NCI-H1105 treated with DMSO at 0.1 percent for 48 hours (cell line): ENCODE data around the gene SLC46A1.

Source experiments
- DNase-seq: peaks from one replicate; lab custom pipeline; 2025; lab: John Stamatoyannopoulos, UW

SLC46A1 gene

DNA sequence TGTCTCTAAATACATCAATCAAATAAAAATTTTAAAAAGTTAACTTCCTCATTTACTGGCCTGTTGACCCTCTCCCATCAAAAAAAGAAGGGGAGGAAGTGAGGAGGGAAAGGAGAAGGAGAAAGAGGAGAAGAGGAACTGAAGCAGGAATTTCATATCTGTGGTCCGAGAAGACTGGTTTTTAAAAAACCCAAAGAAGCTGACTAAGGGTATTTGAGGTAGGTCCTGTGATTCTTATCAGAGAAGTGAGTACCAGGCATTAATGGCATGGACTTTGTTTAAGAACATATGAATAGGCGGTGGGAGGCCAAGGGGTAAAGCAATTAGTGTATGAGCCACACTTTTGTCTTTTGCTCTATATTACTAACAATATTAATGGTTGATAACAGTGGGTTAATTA lies 2.0 kb downstream of the SLC46A1 start:
- no peak for DNase-seq

DNA sequence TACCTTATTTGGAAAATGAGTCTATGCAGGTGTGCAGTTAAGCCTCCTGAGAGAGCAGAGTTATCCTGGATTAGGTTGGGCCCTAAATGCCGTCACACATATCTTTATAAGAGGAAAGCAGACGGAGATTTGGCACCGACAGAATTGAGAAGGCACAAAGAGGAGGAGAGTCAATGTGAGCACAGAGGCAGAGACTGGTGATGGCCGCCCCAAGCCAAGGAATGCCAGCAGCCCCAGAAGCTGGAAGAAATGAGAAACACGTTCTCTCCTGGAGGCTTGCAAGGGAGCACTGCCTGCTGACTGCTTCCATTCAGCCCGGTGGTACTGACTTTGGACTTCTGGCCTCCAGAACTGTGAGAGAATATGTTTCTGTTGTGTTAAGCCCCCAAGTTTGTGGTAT lies 3.2 kb downstream of the SLC46A1 start:
- DNase-seq, result no peak

DNA sequence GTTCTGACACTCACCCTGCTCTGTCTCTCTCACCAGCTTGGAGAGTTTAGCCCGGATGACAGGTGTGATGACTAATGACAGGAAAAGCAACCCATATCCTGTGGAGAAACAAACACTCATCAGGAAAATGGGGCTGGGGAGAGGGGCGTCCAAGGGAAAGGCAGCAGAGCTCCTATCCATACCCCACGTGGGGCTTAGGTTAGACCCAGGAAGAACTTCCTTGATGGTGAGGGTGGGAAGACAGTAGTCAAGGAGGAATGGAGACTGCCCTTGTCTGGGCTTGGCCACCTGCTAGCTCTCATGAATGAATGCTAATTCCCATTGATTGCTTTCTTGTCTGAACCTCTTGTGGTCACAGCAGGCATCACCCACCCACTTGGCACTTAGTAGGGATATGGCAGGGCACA lies 3.8 kb downstream of the SLC46A1 start:
- DNase-seq, result no peak

DNA sequence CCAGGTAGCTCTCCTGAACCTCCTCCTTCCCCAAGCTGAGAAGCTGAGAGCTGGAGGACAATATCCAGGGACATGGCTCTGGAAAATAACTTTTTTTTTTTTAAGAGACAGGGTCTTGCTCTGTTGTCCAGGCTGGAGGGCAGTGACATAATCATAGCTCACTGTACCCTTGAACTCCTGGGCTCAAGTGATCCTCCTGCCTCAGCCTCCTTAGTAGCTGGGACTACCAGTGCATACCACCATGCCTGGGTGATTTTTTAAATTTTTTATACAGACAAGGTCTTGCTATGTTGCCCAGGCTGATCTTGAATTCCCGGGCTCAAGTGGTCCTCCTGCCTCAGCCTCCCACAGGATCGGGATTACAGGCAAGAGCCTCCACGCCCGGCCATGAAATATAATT lies 6.2 kb downstream of the SLC46A1 start:
- no peak for DNase-seq

DNA sequence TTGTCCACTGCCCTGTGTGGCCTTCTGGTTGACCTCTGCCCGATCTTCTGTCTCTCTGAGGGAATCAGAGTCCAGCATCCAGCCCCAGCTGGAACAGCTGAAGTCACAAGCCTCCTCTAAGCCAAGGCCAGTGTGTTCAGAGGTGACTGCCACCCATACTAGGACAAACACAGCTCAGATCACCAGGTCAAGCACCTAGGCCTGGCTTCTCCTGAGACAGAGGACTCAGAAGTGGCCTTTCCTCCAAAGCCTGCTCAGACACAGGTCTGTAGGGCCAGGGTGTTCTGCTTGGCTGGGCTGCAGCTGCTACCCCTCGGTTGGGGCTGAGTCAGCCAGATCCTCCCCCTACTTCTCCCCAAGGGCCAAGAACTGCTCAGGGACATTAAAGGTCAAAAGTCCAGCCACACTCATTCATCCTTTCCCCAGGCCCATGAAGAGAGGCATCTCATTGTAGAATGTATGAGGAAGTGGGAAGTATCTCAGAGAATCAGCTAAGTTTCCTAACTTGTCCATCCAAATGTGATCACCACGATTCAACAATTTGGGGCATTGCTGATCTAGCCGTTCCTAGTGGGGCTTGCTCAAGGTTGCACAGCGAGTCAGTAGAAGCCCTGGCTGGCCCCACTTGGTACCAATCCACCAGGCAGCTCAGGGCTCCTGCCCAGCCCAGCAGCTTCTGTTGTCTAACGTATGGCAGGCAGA lies 7.6 kb downstream of the SLC46A1 start:
- DNase-seq, result no peak

DNA sequence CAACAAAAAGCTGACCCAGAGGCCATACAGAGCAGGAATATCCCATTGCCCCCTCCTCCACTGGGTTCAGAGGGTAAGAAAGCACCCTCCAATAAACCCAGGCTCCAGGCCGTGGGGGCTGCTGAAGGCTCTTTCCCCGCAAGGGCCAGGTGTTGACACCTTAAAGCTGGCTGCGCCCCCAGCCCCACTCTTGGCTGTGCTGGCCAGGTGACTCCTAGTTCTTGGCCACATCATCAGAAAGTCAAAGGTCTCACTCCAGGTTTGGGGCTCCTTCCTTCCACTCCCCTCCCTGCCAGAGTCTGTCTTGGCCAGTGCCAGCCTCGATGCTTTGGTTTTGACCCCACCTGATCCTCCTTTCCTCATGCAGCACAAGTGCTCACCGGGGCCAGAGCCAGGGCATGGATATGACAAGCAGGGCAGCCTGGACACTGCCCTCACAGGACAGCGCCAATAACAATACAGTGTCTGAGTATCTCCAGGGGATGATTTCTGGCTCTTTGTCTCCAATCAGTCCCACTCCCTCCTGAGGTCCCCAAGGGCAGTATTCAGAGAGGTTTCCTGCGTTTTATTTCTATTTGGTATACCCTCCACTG lies 8.2 kb downstream of the SLC46A1 start:
- DNase-seq, result no peak

DNA sequence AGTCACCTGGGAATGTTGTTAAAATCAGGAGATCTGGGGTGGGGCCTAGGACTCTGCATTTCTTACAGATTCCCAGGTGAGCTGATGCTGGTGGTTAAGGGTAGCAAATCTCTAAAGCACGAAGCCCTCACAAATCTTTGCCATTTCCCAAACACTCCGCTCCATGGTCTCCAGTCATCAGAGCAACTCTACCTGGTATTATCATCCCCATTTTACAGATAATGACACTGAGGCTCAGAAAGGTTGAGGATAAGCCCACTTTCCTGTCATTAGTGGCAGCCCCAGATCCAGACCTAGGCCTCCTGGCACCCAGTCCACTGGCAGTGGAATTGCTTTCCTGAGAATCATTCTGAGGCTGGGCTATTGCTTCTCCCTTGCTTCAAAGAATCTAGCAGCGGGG lies 8.7 kb downstream of the SLC46A1 start:
- no peak for DNase-seq

DNA sequence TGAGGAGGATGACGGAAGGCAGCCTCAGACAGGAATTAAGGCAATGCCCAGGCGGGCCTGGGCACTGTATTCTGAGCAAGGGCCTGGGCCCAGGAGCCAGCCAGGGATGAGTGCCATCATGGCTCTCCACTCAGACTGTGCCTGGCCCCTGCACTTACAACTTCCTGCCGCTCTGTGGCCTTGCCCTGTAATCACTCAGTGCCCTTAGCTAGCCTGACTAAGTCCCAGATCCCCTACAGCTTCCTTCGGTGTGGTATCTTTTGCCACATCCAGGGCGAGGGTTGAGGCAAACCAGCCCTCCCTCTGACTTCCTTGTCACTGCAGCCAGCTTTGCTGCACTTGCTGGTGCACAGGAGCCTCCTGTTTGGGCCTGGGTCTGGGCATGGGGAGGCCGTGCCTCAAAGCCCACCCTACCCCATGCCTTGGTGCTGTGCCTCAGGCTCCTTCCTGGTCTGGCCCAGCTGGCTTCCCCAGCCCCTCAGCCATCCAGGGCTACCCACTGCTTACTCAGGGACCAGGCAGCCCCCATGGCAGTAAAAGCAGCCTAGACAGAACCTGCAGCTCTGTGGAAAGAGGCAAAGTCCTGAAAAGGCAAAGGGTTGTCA lies 9.3 kb downstream of the SLC46A1 start:
- DNase-seq, result no peak

DNA sequence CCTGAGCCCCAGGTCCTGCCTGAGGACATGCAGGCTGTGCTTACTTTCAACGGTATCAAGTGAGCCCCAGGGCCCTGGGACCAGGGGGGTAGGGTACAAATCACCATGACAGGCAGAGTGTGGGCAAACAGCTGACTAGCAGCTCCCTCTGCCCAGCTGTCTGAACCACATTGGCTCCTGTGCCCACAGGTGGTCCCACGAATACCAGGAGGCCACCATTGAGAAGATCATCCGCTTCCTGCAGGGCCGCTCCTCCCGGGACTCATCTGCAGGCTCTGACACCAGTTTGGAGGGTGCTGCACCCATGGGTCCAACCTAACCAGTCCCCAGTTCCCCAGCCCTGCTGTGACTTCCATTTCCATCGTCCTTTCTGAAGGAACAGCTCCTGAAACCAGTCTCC lies 10.0 kb downstream of the SLC46A1 start:
- no peak for DNase-seq

DNA sequence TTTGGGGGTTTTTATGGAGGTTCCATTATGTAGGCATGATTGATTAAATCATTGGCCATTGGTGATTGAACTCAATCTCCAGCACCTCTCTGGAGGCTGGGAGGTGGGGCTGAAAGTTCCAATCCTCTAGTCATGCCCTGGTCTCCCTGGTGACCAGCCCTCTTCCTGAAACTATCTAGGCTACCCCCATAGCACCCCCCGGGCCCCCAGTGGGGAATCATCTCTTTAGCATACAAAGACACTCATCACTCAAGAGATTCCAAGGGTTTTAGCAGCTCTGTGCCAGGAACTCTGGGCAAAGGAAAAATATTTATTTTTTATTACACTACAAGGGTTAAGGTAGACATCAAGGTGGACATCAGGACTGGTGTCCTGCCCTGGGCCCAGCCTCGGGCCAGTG lies 10.6 kb downstream of the SLC46A1 start:
- DNase-seq, result no peak

DNA sequence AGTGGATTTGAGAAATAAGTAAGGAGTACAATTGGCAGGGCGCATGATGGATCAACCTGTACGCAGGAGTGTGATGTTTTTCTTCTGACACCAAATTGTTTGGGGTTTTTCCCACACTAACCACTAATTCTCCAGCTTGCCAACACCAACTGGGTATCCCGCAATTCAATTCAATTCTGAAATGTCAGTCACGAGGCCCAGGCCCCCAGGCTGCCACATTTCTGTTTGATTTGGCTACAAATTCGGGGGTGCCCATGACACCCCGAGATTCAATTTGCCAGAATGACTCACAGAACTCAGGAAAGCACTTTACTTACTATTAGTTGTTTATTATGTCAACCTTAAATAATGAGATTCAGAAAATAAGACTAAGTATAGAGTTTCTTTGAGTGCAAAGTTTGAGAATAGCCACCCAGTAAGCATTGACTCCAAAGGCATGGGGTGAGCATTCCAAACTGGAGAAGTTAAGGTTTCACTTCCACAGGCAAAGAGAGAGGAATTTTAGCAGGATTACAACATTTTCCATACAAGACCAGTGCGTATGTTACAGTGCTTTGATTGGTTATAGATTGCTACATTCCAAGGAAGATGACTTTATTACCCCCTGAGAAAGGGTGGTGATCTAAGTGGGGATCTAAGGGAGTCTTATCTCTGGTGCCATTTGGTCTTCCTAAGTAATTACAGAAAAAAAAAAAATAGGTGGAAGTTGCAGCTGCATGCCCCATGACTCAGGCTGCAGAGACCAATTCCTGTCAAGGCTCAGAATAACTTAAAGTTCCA lies 11.5 kb downstream of the SLC46A1 start:
- no peak for DNase-seq

DNA sequence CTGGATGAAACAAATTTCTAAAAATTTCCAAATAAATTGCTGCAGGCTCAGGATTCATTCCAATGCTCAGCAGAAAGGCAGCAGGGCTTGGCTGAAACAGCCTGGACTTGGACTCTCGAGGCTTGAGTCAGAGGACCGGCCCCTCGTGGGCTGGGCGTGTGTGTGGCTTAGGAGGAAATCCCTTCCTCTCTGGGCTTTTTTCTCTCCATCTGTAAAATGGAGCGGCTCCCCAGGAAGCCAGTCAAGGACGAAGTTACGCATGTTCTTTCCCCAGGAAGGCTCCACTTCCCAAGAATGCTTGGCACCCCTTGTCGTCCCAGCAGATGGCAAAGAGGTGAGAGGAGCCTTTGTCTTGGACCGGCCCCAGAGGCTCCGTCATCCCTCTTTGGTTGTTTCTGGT lies 13.5 kb downstream of the SLC46A1 start:
- DNase-seq, result no peak

DNA sequence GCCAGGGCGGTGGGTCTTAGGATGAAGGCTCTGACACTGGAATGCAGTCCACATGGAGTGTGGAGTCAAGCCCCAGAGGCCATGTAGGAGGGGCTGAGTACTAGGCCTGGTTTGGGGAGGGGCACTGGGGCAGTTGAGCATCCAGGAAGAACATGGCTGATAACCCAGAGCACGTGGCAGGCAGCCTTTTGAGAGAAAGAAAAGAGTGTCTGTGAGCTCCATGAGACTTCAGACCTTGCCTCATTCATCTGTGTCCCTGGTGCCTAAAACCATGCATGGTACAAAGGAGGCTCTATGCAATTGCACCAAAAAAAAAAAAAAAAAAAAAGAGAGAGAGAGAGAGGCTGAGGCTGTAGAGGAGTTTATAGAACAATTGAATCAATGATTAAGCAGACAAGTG lies 14.6 kb downstream of the SLC46A1 start:
- DNase-seq, result no peak

DNA sequence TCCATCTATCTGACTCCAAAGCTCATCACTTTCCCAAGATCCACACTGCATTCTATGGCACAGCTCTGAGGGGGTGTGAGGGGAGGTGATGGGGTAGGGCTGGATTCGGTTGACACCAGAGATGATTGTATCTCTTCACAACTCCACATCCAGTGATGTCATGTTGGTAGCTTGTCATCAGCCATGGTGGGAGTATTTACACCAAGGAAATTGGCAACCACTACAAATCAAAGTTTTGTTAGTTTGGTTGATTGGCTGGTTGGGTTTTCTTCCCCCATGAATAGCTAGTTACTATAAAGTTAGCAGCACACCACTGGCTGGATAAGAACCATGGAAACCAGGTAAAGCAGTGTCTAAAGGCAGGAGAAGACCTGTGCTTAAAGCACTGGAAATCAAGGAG lies 15.0 kb downstream of the SLC46A1 start:
- DNase-seq, result no peak

DNA sequence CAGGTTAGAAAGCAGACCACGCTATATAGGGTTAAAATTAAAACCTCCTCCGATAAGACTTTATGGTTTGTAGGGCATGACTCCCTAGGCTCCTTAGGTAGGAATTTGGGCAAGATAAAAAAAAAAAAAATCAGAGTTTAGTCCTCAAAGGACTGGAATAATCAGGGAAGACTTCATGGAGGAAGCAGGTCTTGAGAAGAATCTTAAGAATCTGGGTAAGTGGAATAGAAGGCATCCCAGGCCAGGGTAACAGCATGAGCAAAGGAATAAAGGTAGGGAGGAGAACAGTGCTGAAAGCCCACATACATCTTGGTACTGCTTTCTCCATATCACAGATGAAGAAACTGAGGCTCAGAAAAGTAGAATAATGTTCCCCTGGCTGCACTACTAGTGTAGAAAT lies 15.4 kb downstream of the SLC46A1 start:
- DNase-seq, result no peak

DNA sequence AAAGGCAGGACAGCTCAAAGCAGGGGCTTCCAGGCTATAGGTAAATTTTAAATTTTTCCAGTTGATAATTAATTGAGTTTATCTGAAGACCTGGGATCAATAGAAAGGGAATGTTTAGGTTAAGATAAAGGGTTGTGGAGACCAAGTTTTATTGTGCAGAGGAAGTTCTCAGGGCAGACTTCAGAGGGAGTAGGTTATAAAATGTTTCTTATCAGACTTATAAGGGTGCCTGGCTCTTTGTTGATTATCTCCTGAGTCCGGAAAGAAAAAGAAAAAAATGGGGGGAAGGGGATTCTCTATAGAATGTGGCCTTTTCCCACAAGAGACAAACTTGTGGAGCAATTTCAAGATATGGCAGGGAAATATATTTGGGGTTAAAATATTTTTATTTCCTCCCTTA lies 15.9 kb downstream of the SLC46A1 start:
- DNase-seq, result no peak

DNA sequence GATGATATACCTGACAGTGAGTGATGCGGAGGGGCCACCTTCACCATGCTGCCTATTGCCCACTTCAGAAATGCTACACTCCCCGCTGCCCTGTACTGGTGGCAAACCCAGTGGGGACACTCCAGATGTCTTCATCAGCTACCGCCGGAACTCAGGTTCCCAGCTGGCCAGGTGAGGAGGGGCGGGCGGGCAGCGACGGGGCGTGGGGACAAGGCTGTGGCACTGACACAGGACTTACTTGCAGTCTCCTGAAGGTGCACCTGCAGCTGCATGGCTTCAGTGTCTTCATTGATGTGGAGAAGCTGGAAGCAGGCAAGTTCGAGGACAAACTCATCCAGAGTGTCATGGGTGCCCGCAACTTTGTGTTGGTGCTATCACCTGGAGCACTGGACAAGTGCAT lies 17.9 kb downstream of the SLC46A1 start:
- DNase-seq, result no peak

DNA sequence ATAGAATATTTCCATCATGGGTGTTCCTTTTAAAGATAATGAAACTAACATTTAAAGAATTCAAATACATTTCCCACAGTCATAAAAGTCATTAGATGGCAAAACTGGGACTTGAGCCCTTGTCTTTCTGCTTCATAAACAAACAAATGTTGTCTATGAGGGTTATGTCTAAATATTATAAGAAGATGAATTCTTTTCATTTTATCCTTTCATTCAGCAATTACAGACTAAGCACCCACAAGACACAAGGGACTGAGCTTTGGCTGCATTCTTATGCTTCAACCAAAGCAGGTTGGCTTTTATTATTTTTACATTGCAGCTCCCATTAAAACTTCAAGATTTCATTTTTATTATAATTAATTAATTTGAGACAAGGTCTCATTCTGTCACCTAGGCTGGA lies 19.6 kb downstream of the SLC46A1 start:
- DNase-seq, result no peak

DNA sequence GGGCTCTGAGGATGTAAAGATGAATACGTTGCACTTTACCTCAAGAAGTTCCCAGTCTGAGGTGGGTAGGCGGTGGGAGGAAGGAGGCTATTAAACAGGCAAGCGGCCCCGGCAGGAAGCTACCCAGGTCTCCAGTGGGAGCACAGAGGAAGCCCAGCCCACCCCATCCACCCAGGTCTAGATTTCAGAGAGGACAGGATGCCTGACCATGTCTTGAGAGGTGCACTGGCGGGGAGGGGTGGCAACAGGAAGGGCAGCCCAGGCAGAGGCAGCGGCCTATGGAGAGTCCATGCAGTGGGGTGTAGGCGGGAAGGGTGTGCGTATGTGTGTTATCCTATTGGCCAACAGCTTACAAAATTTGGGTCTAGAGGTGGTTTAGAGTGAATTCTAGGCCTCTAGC lies 20.6 kb downstream of the SLC46A1 start:
- DNase-seq, result no peak

DNA sequence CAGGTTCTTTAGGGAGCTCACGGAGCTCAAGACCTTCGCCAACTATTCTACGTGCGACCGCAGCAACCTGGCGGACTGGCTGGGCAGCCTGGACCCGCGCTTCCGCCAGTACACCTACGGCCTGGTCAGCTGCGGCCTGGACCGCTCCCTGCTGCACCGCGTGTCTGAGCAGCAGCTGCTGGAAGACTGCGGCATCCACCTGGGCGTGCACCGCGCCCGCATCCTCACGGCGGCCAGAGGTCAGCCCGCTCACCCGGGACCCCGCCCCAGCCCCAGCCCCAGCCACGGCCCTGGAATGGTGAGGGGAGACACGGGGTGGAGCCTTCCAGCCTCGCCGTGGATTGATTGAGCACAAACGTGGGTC lies 21.0 kb downstream of the SLC46A1 start:
- no peak for DNase-seq

DNA sequence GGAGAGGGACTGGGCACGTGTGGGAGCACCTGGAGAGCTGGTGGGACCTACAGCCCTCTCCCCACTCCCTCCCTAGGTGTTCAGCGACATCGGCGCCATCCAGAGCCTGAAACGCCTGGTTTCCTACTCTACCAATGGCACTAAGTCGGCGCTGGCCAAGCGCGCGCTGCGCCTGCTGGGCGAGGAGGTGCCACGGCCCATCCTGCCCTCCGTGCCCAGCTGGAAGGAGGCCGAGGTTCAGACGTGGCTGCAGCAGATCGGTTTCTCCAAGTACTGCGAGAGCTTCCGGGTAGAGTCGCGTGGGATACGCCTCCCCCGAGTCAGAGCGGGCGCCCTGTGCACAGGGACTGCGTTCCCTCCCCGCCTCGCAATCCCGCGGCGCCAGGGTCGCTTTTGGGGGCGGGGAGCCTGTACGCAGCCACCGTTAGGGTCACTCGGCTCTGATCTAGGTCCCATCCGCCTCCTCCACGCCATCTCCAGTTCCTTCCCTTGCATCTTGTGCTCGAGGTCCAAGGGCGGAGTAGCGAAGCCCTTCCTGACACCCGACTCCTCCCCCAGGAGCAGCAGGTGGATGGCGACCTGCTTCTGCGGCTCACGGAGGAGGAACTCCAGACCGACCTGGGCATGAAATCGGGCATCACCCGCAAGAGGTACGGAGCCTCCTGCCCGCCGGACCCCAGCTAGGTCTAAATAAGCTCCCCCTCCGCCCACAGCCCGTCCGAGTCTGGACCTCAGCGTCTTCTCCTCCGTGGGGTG lies 21.6 kb downstream of the SLC46A1 start:
- peak; percentile 67 for DNase-seq

DNA sequence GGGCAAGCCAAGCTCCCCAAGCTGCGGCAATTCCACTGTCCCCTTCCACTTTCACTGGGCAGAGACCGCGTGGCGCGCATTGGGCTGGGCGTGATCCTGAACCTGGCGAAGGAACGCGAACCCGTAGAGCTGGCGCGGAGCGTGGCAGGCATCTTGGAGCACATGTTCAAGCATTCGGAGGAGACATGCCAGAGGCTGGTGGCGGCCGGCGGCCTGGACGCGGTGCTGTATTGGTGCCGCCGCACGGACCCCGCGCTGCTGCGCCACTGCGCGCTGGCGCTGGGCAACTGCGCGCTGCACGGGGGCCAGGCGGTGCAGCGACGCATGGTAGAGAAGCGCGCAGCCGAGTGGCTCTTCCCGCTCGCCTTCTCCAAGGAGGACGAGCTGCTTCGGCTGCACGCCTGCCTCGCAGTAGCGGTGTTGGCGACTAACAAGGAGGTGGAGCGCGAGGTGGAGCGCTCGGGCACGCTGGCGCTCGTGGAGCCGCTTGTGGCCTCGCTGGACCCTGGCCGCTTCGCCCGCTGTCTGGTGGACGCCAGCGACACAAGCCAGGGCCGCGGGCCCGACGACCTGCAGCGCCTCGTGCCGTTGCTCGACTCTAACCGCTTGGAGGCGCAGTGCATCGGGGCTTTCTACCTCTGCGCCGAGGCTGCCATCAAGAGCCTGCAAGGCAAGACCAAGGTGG lies 24.7 kb downstream of the SLC46A1 start:
- no peak for DNase-seq
